ENCODE data around the gene SIGLEC1.

DNA sequence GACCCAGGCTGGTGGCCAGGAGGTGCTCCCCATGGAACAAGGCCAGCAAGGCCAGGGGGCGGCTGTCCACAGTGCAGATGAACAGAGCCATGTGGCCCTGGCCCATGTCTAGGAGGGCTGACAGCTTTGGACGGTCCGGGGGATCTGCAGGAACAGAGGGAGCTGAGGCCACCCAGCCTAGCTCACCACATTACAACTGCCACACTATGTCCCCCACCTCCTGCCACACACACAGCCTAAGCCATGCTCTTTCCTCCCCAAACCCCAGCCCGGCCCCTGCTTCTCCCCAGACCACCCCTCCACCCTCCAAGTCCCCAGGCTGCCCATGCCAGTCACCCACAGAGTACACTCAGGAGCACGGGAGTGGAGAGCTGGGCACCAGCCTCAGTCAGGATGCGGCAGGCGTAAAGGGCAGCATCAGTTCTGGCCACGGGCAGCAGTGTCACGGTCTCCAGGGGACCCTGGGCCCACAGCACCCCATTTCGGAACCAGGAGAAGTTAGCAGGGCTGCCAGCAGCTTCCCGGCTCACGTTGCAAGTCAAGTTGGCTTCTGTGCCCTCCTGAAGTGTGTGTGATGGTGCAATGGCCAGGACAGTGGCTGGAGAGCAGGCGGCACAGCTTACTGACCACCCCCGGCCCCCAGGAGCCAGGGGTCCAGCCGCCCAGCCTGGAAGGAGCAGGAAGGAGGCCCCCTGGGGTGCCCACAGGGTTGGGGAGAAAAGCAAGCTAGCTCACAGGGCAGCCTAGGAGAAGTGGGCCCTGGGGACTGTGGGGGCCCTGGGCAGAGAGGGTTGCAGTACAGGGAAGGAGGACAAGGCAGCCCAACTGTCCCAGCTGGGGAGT lies 15.4 kb downstream of the SIGLEC1 start:
- TF ChIP-seq, protein P1, sequence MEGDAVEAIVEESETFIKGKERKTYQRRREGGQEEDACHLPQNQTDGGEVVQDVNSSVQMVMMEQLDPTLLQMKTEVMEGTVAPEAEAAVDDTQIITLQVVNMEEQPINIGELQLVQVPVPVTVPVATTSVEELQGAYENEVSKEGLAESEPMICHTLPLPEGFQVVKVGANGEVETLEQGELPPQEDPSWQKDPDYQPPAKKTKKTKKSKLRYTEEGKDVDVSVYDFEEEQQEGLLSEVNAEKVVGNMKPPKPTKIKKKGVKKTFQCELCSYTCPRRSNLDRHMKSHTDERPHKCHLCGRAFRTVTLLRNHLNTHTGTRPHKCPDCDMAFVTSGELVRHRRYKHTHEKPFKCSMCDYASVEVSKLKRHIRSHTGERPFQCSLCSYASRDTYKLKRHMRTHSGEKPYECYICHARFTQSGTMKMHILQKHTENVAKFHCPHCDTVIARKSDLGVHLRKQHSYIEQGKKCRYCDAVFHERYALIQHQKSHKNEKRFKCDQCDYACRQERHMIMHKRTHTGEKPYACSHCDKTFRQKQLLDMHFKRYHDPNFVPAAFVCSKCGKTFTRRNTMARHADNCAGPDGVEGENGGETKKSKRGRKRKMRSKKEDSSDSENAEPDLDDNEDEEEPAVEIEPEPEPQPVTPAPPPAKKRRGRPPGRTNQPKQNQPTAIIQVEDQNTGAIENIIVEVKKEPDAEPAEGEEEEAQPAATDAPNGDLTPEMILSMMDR (IDR thresholded peaks at IDR 0.05; ENCODE audit: low read depth, low read length, poor library complexity, severe bottlenecking) = no peak
- TF ChIP-seq EZH2phosphoT487 (IDR thresholded peaks at IDR 0.05; ENCODE audit: borderline replicate concordance, low read length) = no peak
